Right atrium auricular region (tissue), 2 donors: ENCODE data around the gene RAB3C. TPM values are rescaled to one million over a fixed set of nuclear protein-coding genes. Genes with fewer than 3 reads are reported as not detected.
A peak's percentile ranks its signal among the peaks of the same experiment; 100 is the strongest.

Experiments
- DNase-seq: peaks from one replicate; pipeline ENCODE4 v3.0.0-alpha.2; 2019; ENCODE audit warnings: low spot score
- H3K27ac ChIP-seq, 2 donors: fragments of 200-600 bp; sonication (generic); 1 replicate in 1 of 2; 2 replicates in 1 of 2; pipeline ENCODE4 v1.5.1; 2016 to 2019
- H3K27me3 ChIP-seq, 2 donors: fragments of 200-600 bp; sonication (generic); one replicate each; pipeline versions ENCODE4 v1.5.1 to v1.6.0; 2017 to 2019
- H3K36me3 ChIP-seq: fragments of 200-600 bp; sonication (generic); one replicate; pipeline ENCODE4 v1.5.1; 2016
- H3K4me1 ChIP-seq, 2 donors: fragments of 200-600 bp; sonication (generic); one replicate each; pipeline versions ENCODE4 v1.5.1 to v1.6.0; 2017 to 2019
- H3K4me3 ChIP-seq, 2 donors: fragments of 200-600 bp; sonication (generic); 1 replicate in 1 of 2; 2 replicates in 1 of 2; pipeline ENCODE4 v1.5.1; 2017 to 2019; ENCODE audit warnings: mild to moderate bottlenecking in 1 of 2, moderate library complexity in 1 of 2
- H3K9me3 ChIP-seq, 2 donors: fragments of 200-600 bp; sonication (generic); one replicate each; pipeline ENCODE4 v1.5.1; 2019
- CTCF ChIP-seq, 2 donors: fragments of 200-600 bp; sonication (generic); IDR thresholded peaks; one replicate each; pipeline ENCODE4 v1.5.1; 2019; ENCODE audit warnings: antibody characterized with exemption in 2 of 2
- total RNA-seq, 2 donors: library from RNA; depleted of rRNA; stranded (reverse); fragments of >200 nt; gene quantifications; one replicate each; pipeline ENCODE4 v1.1.0, GENCODE V29; 2016

Gene RAB3C
- total RNA-seq, 2 donors from 2014 or later = 0.07 to 0.16 TPM

GRCh38 chr5:58753446-58753845 lies 170.6 kb downstream of the RAB3C start:
- TF ChIP-seq CTCF (IDR thresholded peaks at IDR 0.05) = no peak
- Histone ChIP-seq H3K27ac (no peak overlapping the region), H3K4me3 (no peak overlapping the region), H3K4me1 (no peaks in the 10 kb centered on the region), H3K27me3 (no peaks in the 10 kb centered on the region), H3K36me3 (no peaks in the 10 kb centered on the region), H3K9me3 (no peaks in the 10 kb centered on the region)
- no peak for DNase-seq

GRCh38 chr5:58754250-58754649 lies 171.4 kb downstream of the RAB3C start:
- no peak for DNase-seq
- Histone ChIP-seq H3K36me3 (no peaks in the 10 kb centered on the region), H3K9me3 (no peaks in the 10 kb centered on the region), H3K4me1 (peaks cover 0 to 1% of the 10 kb centered on the region in 2 donors), H3K4me3 (no peak overlapping the region), H3K27ac (no peak overlapping the region), H3K27me3 (no peaks in the 10 kb centered on the region)
- no peak for TF ChIP-seq CTCF (IDR thresholded peaks at IDR 0.05)

DNA sequence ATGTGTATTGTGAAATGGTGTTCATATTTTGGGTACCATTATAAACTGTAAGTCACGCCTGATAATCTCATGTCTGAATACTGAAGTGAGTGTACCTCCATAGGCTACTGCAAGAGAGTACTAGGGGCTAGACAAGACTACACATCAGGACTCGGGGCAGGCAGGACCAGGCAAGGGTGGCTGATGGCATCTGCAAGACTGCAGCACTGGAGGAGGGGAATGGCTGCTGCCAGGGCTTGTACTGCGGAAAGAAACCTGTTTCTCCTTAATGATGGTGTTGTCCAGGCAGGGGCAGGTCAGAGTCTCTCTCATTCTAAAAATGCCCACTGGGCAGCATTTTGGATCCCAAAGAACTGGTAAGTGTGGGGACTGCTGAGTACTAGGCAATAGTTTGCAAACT lies 172.5 kb downstream of the RAB3C start:
- no peak for TF ChIP-seq CTCF (IDR thresholded peaks at IDR 0.05)
- no peaks in the 10 kb centered on the region for H3K27me3 ChIP-seq
- no peaks in the 10 kb centered on the region for H3K36me3 ChIP-seq
- H3K4me3 ChIP-seq = no peak overlapping the region
- peaks cover 0 to 6% of the 10 kb centered on the region in 2 donors for H3K4me1 ChIP-seq
- DNase-seq = no peak
- H3K9me3 ChIP-seq = no peaks in the 10 kb centered on the region
- H3K27ac ChIP-seq = no peak overlapping the region

GRCh38 chr5:58759745-58760144 lies 176.9 kb downstream of the RAB3C start:
- no peaks in the 10 kb centered on the region for H3K27me3 ChIP-seq
- H3K4me3 ChIP-seq = peak overlapping the region; percentile 15 to 26
- no peak for TF ChIP-seq CTCF (IDR thresholded peaks at IDR 0.05)
- DNase-seq = no peak
- H3K27ac ChIP-seq = peak overlapping the region in 1 of 2 donors; percentile 7
- H3K36me3 ChIP-seq = no peaks in the 10 kb centered on the region
- no peaks in the 10 kb centered on the region for H3K9me3 ChIP-seq
- peaks cover 0 to 6% of the 10 kb centered on the region in 2 donors for H3K4me1 ChIP-seq

DNA sequence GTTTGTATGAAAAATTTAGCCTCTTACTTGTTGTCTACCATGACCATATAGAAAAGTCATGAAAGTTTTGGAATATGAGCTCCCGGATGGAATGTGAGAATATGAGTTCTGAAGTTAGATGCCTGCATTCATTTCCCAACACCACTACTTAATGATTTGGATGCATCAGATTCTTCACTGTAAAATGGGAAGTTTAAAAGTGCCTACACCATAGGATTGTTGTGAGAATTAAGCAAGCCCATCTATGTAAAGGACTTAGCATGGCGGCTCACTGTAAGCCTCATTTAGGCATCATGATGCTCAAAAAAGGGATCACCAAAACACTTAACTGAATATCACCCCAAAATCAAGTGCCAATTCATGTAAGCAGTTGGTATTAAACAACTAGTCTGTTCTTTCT lies 177.3 kb downstream of the RAB3C start:
- peak overlapping the region in 1 of 2 donors; percentile 26 for H3K4me3 ChIP-seq
- peaks cover 0 to 6% of the 10 kb centered on the region in 2 donors for H3K4me1 ChIP-seq
- no peaks in the 10 kb centered on the region for H3K36me3 ChIP-seq
- no peaks in the 10 kb centered on the region for H3K9me3 ChIP-seq
- no peak overlapping the region for H3K27ac ChIP-seq
- TF ChIP-seq CTCF (IDR thresholded peaks at IDR 0.05) = no peak
- no peak for DNase-seq
- H3K27me3 ChIP-seq = no peaks in the 10 kb centered on the region

- Histone ChIP-seq H3K36me3 (no peaks in the 10 kb centered on the region), H3K4me3 (no peak overlapping the region), H3K4me1 (peaks cover 0 to 6% of the 10 kb centered on the region in 2 donors), H3K27ac (no peak overlapping the region), H3K27me3 (no peaks in the 10 kb centered on the region), H3K9me3 (no peaks in the 10 kb centered on the region)
- TF ChIP-seq CTCF (IDR thresholded peaks at IDR 0.05) = no peak
- DNase-seq = no peak
Observed at GRCh38 chr5:58761407-58761806, 178.5 kb downstream of the RAB3C start.
